GM12878 (cell line): ENCODE data around the gene ZNF423. TPM values are rescaled to one million over a fixed set of nuclear protein-coding genes. Genes with fewer than 3 reads are reported as not detected.

ENCODE experiments used
- ATF2 ChIP-seq: IDR thresholded peaks from 2 replicates; pipeline ENCODE4 v1.6.1; 2012; ENCODE audit warnings: low read length, inconsistent platforms
- BCL11A ChIP-seq: IDR thresholded peaks from 2 replicates; pipeline ENCODE4 v1.6.1; 2011; ENCODE audit warnings: low read depth, low read length
- E4F1 ChIP-seq: fragments of 450-650 bp; IDR thresholded peaks from 2 replicates; pipeline ENCODE4 v1.6.1; 2018; ENCODE audit warnings: borderline replicate concordance, mild to moderate bottlenecking; ENCODE audit not compliant: partially characterized antibody
- EED ChIP-seq: sonication (generic); IDR thresholded peaks from 2 replicates; pipeline ENCODE4 v1.6.1; 2016; ENCODE audit warnings: antibody characterized with exemption, low read depth
- EZH2 ChIP-seq: IDR thresholded peaks from 2 replicates; pipeline ENCODE4 v1.6.1; 2012; ENCODE audit warnings: low read depth, mild to moderate bottlenecking, control low read depth, inconsistent platforms, low read length, borderline replicate concordance; ENCODE audit not compliant: control insufficient read depth
- FOS ChIP-seq: IDR thresholded peaks from 3 replicates; pipeline ENCODE4 v1.6.1; 2011; ENCODE audit warnings: borderline replicate concordance; ENCODE audit not compliant: insufficient read length; ENCODE audit errors: extremely low read depth
- MAX ChIP-seq: IDR thresholded peaks from 2 replicates; pipeline ENCODE4 v1.6.1; 2012; ENCODE audit warnings: low read depth, low read length, improper control_type of control experiment
- NFIC ChIP-seq: IDR thresholded peaks from 2 replicates; pipeline ENCODE4 v1.6.1; 2012; ENCODE audit warnings: low read depth, mild to moderate bottlenecking, inconsistent platforms, low read length, moderate library complexity
- PAX8 ChIP-seq: fragments of 450-650 bp; IDR thresholded peaks from 2 replicates; pipeline ENCODE4 v1.6.1; 2017; ENCODE audit warnings: mild to moderate bottlenecking, moderate library complexity
- POU2F2 ChIP-seq: IDR thresholded peaks from 3 replicates; pipeline ENCODE4 v1.6.1; 2011; ENCODE audit warnings: low read depth, mild to moderate bottlenecking, low read length, borderline replicate concordance
- SREBF1 ChIP-seq: IDR thresholded peaks from 2 replicates; pipeline ENCODE4 v1.6.1; 2012; ENCODE audit warnings: mild to moderate bottlenecking, low read length
- SREBF2 ChIP-seq: IDR thresholded peaks from 2 replicates; pipeline ENCODE4 v1.6.1; 2012; ENCODE audit warnings: mild to moderate bottlenecking, low read length
- TAF1 ChIP-seq: IDR thresholded peaks from 2 replicates; pipeline ENCODE4 v1.6.1; 2011; ENCODE audit warnings: mild to moderate bottlenecking, low read depth, low read length, borderline replicate concordance
- YY1 ChIP-seq: IDR thresholded peaks from 2 replicates; pipeline ENCODE4 v1.6.1; 2011; ENCODE audit warnings: low read depth, mild to moderate bottlenecking, low read length
- ZNF687 ChIP-seq: fragments of 450-650 bp; IDR thresholded peaks from 2 replicates; pipeline ENCODE4 v1.6.1; 2017; ENCODE audit warnings: mild to moderate bottlenecking, moderate library complexity
- ZZZ3 ChIP-seq: IDR thresholded peaks from 2 replicates; pipeline ENCODE4 v1.6.1; 2011; ENCODE audit warnings: low read depth; ENCODE audit not compliant: control insufficient read depth, insufficient read length
- polyA plus RNA-seq, 11 experiments: library from polyadenylated mRNA; depleted of rRNA in 4 of 11; unstranded in 6 of 11; stranded (reverse) in 5 of 11; fragments of >200 nt; fragmentation: Nextera tagmentation in 4 of 11; fragmentation: Illumina TruSeq in 1 of 11; extraction: Ambion mirVana in 4 of 11; extraction: Trizol in 1 of 11; gene quantifications; 1 replicate in 1 of 11; 2 replicates in 10 of 11; pipeline versions ENCODE4 v1.2.1 to v1.2.3, GENCODE V29; 2011 to 2016; ENCODE audit warnings: inconsistent platforms in 2 of 11, missing spikeins in 2 of 11, low read depth in 1 of 11
- total RNA-seq, 4 experiments: library from RNA; depleted of rRNA in 3 of 4; stranded (reverse); fragments of >200 nt in 3 of 4; fragmentation: Illumina TruSeq in 1 of 4; extraction: Trizol in 1 of 4; gene quantifications; 2 replicates each; pipeline versions ENCODE4 v1.2.1 to v1.2.3, GENCODE V29; 2013 to 2021
- TF ChIP-seq, protein P1 (sequence below): fragments of 150-350 bp; IDR thresholded peaks from 2 replicates; pipeline ENCODE4 v1.6.1; 2016; ENCODE audit warnings: low read depth, low read length

Gene ZNF423
- total and polyA plus RNA-seq, 10 of the 15 experiments (the other 5 are each of a cell fraction or from before 2014, with no cell fraction given): 0.03 to 0.64 (median 0.10) TPM

GRCh38 chr16:49575346-49576172 lies 280.4 kb downstream of the ZNF423 start (continued):
- no peak for TF ChIP-seq ATF2
- TF ChIP-seq POU2F2: 0 out of 3 replicates have a peak, but pooled peaks have one; percentile 26
- no peak for TF ChIP-seq EZH2
- TF ChIP-seq BCL11A: no peak
- TF ChIP-seq YY1: no peak
- TF ChIP-seq ZNF687: peak; percentile 60
- TF ChIP-seq NFIC: no peak
- TF ChIP-seq TAF1: peak; percentile 45; the same call in 1 of the 2 replicates
- TF ChIP-seq EED: peak; percentile 34; the same call in 1 of the 2 replicates
- no peak for TF ChIP-seq SREBF1
- TF ChIP-seq SREBF2: no peak
- no peak for TF ChIP-seq E4F1
- TF ChIP-seq, protein P1, sequence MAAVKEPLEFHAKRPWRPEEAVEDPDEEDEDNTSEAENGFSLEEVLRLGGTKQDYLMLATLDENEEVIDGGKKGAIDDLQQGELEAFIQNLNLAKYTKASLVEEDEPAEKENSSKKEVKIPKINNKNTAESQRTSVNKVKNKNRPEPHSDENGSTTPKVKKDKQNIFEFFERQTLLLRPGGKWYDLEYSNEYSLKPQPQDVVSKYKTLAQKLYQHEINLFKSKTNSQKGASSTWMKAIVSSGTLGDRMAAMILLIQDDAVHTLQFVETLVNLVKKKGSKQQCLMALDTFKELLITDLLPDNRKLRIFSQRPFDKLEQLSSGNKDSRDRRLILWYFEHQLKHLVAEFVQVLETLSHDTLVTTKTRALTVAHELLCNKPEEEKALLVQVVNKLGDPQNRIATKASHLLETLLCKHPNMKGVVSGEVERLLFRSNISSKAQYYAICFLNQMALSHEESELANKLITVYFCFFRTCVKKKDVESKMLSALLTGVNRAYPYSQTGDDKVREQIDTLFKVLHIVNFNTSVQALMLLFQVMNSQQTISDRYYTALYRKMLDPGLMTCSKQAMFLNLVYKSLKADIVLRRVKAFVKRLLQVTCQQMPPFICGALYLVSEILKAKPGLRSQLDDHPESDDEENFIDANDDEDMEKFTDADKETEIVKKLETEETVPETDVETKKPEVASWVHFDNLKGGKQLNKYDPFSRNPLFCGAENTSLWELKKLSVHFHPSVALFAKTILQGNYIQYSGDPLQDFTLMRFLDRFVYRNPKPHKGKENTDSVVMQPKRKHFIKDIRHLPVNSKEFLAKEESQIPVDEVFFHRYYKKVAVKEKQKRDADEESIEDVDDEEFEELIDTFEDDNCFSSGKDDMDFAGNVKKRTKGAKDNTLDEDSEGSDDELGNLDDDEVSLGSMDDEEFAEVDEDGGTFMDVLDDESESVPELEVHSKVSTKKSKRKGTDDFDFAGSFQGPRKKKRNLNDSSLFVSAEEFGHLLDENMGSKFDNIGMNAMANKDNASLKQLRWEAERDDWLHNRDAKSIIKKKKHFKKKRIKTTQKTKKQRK: no peak
- TF ChIP-seq ZZZ3: no peak
- TF ChIP-seq PAX8: no peak
- peak; percentile 73; the same call in 1 of the 2 replicates for TF ChIP-seq MAX
- TF ChIP-seq FOS: no peak
